ENCODE results near the gene PDIA4.
"Not testable (repeated sequence)": the region's sequence is repeated elsewhere in the genome, so short reads cannot be mapped to it uniquely, and the experiment has no call there.

PDIA4 gene

DNA sequence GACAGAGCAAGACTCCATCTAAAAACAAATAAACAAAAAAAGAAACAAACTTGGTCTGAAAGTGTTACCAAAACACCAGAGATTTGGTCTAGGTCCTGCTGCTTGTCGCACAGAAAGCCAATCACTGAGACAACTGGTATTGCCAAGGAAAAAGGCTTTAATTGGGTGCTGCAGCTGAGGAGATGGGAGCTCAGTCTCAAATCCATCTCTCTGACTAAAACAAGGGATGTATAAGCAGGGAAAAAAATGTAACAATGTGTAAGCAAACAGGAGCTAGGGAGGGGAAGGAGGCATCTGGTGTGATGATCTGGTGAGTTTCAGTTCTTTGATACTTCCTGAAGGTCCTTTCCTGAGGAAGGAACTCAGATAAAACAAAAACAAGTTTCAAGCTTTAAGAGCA is 8.4 kb upstream of the PDIA4 start:
- no peak for DNase-seq

DNA sequence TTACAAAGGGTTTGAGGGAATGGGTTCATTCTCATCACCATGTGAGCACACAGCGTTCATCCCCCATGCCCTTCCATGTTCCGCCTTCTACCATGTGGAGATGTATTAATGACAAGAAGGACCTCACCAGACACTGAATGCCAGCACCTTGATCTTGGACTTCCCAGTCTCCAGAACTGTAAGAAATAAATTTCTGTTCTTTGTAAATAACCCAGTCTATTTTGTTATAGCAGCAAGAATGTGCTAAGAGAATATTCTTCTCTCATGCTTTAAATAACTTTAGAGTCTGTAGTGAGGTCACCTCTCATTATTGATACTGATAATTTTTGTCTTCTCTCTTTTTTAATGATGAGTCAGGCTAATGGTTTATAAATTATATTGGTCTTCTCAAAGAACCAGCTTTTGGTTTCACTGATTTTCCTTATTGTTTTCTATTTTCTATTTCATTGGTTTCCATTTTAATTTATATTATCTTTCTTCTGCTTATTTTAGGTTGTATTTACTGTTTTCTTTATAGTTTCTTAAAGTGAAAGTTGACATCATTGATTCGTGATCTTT is 3.1 kb upstream of the PDIA4 start:
- no peak for DNase-seq

DNA sequence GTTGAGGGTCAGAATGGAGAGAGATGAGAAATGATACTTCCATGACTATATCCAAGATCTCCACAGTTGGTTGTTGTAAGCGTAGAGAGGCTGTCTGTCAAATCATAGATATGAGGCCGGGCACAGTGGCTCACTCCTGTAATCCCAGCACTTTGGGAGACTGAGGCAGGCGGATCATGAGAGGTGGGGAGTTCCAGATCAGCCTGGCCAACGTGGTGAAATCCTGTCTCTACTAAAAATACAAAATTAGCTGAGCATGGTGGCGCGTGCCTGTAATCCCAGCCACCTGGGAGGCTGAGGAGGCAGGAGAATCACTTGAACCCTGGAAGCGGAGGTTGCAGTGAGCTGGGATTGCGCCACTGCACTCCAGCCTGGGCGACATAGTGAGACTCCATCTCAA is 2.1 kb upstream of the PDIA4 start:
- not testable (repeated sequence) for DNase-seq

GRCh38 chr7:149027611-149028345 is 527 bp downstream of the PDIA4 start:
- peak; percentile 14 for DNase-seq

GRCh38 chr7:149027055-149027454 is 1.2 kb downstream of the PDIA4 start:
- DNase-seq = no peak

DNA sequence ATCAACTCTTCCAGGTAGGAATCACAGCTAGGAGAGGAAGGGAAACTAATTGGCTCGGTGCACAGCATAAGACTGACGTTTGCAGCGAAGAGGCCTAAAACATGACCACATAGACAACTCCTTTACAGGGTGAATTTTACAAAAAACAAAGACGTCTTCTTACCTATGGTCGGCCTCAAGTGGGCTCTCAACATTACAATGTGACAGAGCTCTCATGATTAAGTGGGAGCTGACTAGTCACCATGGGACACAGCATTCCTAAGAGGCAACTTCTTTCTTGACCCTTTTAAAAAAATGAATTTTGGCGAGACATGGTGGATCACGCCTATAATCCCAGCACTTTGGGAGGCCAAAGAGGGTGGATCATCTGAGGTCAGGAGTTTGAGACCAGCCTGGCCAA is 4.6 kb downstream of the PDIA4 start:
- no peak for DNase-seq

DNA sequence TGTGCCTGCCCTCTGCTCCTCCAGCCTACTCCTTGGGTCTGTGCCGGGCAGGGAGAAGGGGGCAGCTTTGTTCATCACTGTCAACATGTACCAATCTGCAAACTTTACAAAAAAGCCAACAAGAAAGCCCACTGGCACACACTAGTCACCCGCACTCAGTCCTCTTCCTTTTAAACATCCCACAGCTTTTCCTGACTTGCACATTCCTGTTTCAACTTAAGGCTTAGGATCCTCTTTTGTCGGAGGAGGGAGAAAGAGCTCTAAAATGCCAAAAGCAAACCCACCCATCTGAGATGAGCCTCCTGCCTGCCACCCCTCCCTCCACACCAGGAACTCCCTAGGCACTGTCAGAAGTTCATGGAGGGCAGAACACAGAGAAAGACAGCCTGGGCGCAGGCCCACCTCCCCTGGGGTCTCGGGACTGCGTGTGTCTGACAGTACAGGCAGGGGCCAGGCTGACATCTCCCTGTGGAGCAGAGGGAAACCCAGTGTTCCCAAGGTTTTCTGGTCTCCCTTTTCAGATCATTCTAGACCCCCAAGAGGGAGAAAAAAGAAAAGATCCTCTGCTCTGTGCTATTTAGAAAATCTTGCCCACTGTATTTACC is 5.4 kb downstream of the PDIA4 start:
- DNase-seq = no peak

- DNase-seq = no peak
Measured at GRCh38 chr7:149021725-149022062, 6.6 kb downstream of the PDIA4 start.

GRCh38 chr7:149020483-149020882 is 7.8 kb downstream of the PDIA4 start:
- no peak for DNase-seq

DNA sequence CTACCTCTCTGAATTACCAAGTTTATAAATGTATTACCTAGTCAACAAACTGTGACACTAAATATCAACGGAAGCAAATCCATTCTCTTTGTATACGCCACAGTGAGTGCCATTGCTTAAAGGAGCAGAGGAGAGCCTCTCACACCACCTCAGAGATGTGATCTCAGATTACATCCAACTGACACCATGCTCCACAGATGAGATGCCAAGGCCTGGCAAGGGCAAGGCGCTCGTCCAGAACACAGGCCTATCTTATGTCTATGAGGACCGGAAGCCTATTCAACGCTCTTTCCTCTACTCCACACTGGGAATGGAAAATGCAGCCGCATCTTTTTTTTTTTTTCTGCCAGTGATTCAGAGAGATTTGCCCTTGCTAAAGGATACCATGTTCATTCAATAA is 11.4 kb downstream of the PDIA4 start:
- DNase-seq = no peak

- DNase-seq = no peak
Measured at GRCh38 chr7:149014309-149014708, 14.0 kb downstream of the PDIA4 start.

DNA sequence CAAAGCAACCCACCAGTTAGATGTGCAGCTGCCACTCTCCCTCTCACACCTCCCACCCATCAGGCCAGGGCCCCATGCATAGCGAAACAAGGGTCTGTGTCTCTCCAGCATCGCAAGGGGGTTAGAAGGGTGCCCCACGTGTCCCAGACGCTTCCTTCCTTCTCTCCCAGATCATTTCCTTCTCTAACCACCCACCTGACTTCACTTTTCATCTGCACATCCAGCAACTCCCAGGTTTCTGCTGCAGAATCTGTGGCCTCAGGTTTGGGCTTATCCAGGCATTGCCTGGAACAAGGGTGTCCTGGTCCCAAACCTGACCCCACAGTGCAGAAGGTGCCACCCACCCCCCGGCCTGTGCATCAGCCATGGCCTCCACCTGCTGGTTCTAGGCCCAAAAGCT is 14.4 kb downstream of the PDIA4 start:
- no peak for DNase-seq

DNA sequence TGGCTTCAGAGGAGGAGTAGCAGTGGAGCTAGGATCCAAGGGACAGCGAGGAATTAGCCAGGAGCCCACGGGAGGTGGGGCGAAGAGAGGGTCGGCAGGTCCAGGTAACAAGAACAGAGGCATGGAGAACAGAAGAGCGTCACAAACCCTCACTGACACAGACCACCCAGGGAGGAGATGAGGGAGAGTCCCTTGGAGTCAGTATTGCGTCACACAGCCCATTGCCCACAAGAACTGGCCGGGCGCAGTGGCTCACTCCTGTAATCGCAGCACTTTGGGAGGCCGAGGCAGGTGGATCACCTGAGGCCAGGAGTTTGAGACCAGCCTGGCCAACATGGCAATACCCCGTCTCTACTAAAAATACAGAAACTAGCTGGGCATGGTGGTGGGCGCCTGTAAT is 15.6 kb downstream of the PDIA4 start:
- DNase-seq = not testable (repeated sequence)

DNA sequence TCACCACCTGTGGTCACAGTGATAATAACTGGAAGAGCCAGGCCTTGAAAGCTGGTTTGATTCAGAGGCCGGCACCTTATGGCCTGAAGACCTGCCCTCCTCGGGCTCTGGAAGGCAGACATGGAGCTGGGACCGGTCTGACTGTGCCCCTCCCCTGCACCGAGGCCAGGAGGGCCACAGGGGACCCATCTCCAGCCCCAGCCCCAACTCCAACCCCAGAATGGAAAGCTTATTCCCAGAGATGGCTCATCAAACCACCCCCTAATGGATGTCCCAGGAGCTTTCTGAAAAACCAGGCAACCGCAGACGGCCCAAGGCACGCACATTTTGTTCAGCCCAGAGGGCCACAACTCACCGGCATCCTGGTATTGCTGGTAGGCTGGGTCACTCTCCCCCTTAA is 16.8 kb downstream of the PDIA4 start:
- DNase-seq = no peak

DNA sequence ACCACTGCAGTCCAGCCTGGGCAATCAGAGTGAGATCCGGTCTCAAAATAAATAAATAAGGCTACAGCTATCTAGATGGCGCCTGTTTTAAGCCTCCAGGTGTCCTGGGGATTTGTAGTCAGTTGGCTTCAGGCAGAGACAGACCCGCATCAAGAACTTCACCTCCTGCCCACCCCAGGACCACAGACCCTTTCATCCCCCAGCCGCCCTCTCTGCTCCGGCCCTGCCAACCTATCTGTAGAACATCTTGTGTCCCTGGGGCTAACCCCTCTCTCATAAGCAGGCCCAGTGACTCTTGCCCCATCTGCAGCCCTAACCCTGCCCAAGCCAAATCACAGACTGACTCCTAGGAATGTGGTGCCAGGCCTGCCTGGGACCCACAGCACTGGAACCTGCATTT is 17.9 kb downstream of the PDIA4 start:
- no peak for DNase-seq

DNA sequence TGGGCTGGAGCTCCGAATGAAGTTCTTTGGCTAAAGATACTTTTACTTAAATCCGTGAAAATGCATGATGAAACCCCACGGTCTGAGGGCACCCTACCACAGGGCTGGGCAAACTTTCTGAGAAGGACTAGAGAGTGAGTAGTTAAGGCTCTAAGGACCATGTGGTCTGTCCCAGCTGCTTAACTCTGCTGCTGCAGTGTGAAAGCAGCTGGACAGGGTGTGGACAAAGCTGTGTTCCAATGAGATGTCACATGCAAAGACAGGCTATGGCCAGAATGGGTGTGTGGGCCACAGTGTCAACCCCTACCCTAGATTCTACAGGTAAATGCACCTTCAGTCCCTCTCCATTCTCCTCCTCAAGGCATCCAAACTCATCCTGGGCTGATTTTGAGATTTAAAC is 18.8 kb downstream of the PDIA4 start:
- no peak for DNase-seq

GRCh38 chr7:149007611-149008010 is 20.7 kb downstream of the PDIA4 start:
- DNase-seq = no peak

- no peak for DNase-seq
Measured at GRCh38 chr7:149007146-149007545, 21.2 kb downstream of the PDIA4 start.

- no peak for DNase-seq
Measured at GRCh38 chr7:149006345-149006725, 22.0 kb downstream of the PDIA4 start.

DNA sequence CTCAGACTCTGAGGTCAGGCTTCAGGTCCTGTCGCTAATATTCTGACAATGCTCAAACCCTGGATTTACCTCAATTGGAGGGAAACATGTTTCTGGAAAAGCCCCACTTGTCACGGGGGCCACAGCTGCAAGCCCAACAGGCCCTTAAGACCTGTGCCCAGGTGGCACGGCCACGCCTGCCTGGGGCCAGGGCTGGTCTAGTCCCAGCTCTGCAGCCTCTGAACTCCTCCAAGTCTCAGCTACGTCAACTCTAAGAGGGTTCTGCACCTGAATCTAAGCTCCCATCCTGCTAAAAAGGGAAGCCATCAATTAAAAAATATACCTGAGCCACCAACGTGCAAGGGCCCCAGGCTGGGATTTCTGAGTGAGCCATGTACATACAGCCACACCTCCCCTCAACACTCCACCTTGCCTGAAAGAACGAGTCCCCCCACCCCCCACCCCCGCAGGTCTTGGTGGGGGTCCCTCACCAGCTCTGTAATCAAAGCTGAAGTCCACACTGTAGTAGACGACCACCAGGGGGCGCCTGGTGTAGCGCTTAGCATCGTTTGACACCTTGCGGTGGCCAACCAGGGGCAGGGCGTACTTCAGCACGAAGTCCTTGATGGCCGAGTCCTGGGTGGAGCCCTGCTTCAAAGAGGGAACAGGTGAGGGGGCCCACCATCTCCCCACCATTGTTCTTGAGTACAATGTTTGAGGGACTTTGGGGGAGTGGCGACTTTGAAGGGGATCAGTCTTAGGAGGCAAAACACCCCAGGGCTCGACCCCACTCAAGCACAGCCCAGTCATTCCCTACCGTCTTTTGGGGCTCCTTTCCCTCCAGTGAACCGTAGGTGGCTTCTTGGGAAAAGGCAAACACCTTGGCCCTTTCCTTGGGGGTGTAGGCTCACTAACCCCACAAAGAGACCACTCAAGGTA is 22.6 kb downstream of the PDIA4 start:
- DNase-seq = peak; percentile 71

DNA sequence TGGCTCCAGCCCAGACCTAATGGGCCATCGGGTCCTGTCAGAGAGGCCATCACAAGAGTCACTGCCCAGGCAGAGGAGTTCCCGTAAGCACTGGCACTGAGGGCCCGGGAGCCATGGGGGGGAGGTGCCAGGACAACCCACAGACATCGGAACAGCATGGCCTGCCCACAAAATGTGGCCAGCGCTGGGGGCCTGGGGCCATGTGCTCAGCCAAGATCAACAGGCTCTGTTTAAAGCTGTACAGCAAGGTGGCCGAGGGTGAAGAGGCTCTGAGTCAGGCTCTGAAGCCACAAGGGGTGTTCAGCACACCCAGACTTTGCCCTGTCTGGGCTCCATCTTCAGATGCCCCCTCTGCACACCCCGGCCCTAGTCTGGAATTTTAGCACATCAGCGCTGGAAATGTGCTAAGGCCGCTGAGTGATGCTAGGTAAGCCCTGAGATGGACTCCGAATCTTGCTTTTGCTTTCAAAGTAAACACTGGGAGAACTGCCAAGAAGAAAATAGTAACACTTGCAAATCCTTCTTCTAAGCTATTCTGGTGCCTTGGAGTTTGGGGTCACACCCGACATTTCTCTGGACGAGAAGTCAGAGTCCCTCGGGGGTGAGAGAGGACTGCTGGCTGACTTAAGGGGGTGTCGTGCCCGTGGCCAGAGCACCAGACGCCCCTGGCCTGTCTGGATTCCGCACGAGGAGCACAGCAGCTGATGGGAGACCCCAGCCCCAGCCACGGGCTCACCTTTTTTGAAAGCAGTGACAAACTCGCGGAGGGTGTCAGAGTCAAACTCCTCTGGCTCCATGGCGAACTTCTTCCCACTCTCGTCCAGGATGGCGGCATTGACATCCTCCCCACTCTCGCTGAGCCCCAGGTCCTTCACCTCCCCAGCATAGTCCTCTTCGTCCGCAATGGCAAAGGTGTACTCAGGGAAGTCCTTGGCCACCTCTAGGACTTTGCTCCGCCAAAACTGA is 23.6 kb downstream of the PDIA4 start:
- no peak for DNase-seq
